Neural cell (in vitro differentiated cells): ENCODE data around the gene PNCK. TPM values are rescaled to one million over a fixed set of nuclear protein-coding genes. Genes with fewer than 3 reads are reported as not detected.

Experiments
- H2AFZ ChIP-seq: fragments of 200-600, 300-800 bp; sonication (generic), shearing (Covaris generic); 2 replicates; pipeline ENCODE4 v1.6.0; 2014; ENCODE audit warnings: low read depth, mild to moderate bottlenecking, antibody characterized with exemption, low read length, moderate library complexity
- H3F3A ChIP-seq: fragments of 200-600 bp; shearing (Covaris generic); 2 replicates; pipeline ENCODE4 v1.6.1; 2016; ENCODE audit warnings: mild to moderate bottlenecking, moderate library complexity, mixed read lengths, antibody characterized with exemption, low read length; ENCODE audit not compliant: insufficient read depth, poor library complexity, severe bottlenecking
- H3K27ac ChIP-seq: fragments of 200-600, 300-800 bp; sonication (generic), shearing (Covaris generic); 2 replicates; pipeline ENCODE4 v1.5.1; 2014; ENCODE audit warnings: mild to moderate bottlenecking, low read length, moderate library complexity
- H3K27me3 ChIP-seq: fragments of 300-800, 200-600 bp; sonication (generic), shearing (Covaris generic); 2 replicates; pipeline ENCODE4 v1.6.0; 2014; ENCODE audit warnings: mild to moderate bottlenecking, low read depth, low read length, moderate library complexity; ENCODE audit not compliant: insufficient read depth
- H3K36me3 ChIP-seq: fragments of 300-800, 200-600 bp; sonication (generic), shearing (Covaris generic); 2 replicates; pipeline ENCODE4 v1.5.1; 2014; ENCODE audit warnings: mild to moderate bottlenecking, antibody characterized with exemption, low read length, moderate library complexity; ENCODE audit not compliant: insufficient read depth
- H3K4me2 ChIP-seq: fragments of 300-800, 200-600 bp; sonication (generic), shearing (Covaris generic); 2 replicates; pipeline ENCODE4 v1.6.0; 2014; ENCODE audit warnings: mild to moderate bottlenecking, low read length
- H3K4me3 ChIP-seq: fragments of 300-800, 200-600 bp; sonication (generic), shearing (Covaris generic); 2 replicates; pipeline ENCODE4 v1.5.1; 2014; ENCODE audit warnings: mild to moderate bottlenecking, low read length, moderate library complexity
- H3K79me2 ChIP-seq: fragments of 200-600 bp; shearing (Covaris generic); replicated peaks from 2 replicates; pipeline ENCODE4 v1.6.0; 2014; ENCODE audit warnings: mild to moderate bottlenecking, low read length, moderate library complexity; ENCODE audit not compliant: insufficient read depth
- H3K9ac ChIP-seq: fragments of 300-800, 200-600 bp; sonication (generic), shearing (Covaris generic); 2 replicates; pipeline ENCODE4 v1.6.1; 2016; ENCODE audit warnings: mild to moderate bottlenecking, low read length, mixed read lengths
- H3K9me2 ChIP-seq: fragments of 200-600 bp; shearing (Covaris generic); 2 replicates; pipeline ENCODE4 v1.6.1; 2016; ENCODE audit warnings: mild to moderate bottlenecking, low read length, mixed read lengths; ENCODE audit not compliant: insufficient read depth
- H3K9me3 ChIP-seq: fragments of 200-600, 300-800 bp; sonication (generic), shearing (Covaris generic); 2 replicates; pipeline ENCODE4 v1.6.1; 2016; ENCODE audit warnings: mild to moderate bottlenecking, mixed run types, low read length, moderate library complexity, mixed read lengths
- H4K20me1 ChIP-seq: fragments of 200-600 bp; shearing (Covaris generic); 2 replicates; pipeline ENCODE4 v1.6.1; 2016; ENCODE audit warnings: mild to moderate bottlenecking, mixed run types; ENCODE audit not compliant: insufficient read depth
- EZH2 ChIP-seq: fragments of 200-600, 300-800 bp; shearing (Covaris generic), sonication (generic); IDR thresholded peaks from 2 replicates; pipeline ENCODE4 v1.6.1; 2014; ENCODE audit warnings: antibody characterized with exemption, low read length, borderline replicate concordance, mild to moderate bottlenecking; ENCODE audit not compliant: insufficient read depth, poor library complexity, severe bottlenecking
- MXI1 ChIP-seq: fragments of 450-650 bp; conservative IDR thresholded peaks from 2 replicates; pipeline ENCODE4 v1.6.1; 2014; ENCODE audit warnings: antibody characterized with exemption, mild to moderate bottlenecking; ENCODE audit not compliant: poor library complexity, severe bottlenecking
- POLR2AphosphoS5 ChIP-seq: IDR thresholded peaks from 2 replicates; pipeline ENCODE4 v1.6.1; 2012
- RAD21 ChIP-seq: fragments of 450-650 bp; conservative IDR thresholded peaks from 2 replicates; pipeline ENCODE4 v1.6.1; 2014; ENCODE audit warnings: antibody characterized with exemption, mild to moderate bottlenecking, moderate library complexity
- REST ChIP-seq: IDR thresholded peaks from 2 replicates; pipeline ENCODE4 v1.6.1; 2012; ENCODE audit warnings: borderline replicate concordance
- SMC3 ChIP-seq: fragments of 450-650 bp; conservative IDR thresholded peaks from 2 replicates; pipeline ENCODE4 v1.6.1; 2014; ENCODE audit warnings: antibody characterized with exemption, mild to moderate bottlenecking, moderate library complexity; ENCODE audit not compliant: poor library complexity
- TAF1 ChIP-seq: IDR thresholded peaks from 2 replicates; pipeline ENCODE4 v1.6.1; 2012; ENCODE audit warnings: low read depth
- polyA plus RNA-seq: library from polyadenylated mRNA; depleted of rRNA; stranded (reverse); fragments of >200 nt; gene quantifications from 2 replicates; pipeline ENCODE4 v1.2.3, GENCODE V29; 2014
- TF ChIP-seq, protein P1 (sequence below): fragments of 450-650 bp; IDR thresholded peaks from 2 replicates; pipeline ENCODE4 v1.5.1; 2014; ENCODE audit warnings: antibody characterized with exemption, mild to moderate bottlenecking, moderate library complexity; ENCODE audit not compliant: poor library complexity, severe bottlenecking

The PNCK gene
- polyA plus RNA-seq, 1 donor from 2014 or later = 9.5 TPM

DNA sequence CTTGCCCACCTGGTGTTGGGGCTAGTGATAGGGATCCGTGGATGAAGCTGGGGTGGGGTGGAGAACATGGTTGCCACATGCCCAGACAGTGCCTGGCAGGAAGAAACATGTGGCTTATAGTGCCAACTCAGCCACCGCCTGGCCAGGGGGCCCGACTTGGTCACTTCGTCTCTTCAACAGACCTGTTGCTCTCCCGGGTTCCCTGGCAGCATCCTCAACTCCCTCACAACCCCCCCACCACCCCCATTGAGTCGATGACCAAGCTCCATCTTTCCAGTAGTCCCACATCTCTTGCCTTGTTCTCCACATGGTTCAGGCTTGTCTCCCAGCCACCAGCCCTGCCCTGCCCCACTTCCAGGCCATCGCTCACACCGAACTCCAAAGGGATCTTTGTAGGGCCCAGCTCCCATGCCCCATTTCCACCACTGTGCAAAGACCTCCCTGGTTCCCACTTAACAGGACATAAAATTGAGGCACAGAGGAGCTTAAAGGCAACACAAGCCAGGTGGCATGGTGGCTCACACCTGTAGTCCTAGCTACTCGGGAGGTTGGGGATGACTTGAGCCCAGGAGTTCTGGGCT, 7.8 kb downstream of the PNCK start:
- Histone ChIP-seq H3K27me3 (peaks cover 13% of the 10 kb centered on the region), H3K27ac (no peak overlapping the region), H3K4me3 (no peak overlapping the region), H3F3A (no peaks in the 10 kb centered on the region), H3K9me3 (no peaks in the 10 kb centered on the region), H3K36me3 (no peaks in the 10 kb centered on the region), H3K79me2 (no peaks in the 10 kb centered on the region), H2AFZ (no peak overlapping the region), H4K20me1 (no peaks in the 10 kb centered on the region), H3K4me2 (no peak overlapping the region), H3K9me2 (no peaks in the 10 kb centered on the region), H3K9ac (no peak overlapping the region)
- no peak for TF ChIP-seq POLR2AphosphoS5

DNA sequence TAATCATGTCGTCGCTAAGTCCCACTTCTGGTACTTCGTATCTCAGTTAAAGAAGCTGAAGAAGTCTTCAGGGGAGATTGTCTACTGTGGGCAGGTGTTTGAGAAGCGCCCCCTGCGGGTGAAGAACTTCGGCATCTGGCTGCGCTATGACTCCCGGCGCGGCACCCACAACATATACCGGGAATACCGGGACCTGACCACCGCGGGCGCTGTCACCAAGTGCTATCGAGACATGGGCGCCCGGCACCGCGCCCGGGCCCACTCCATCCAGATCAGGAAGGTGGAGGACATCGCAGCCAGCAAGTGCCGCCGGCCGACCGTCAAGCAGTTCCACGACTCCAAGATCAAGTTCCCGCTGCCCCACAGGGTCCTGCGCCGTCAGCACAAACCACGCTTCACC, 11.3 kb downstream of the PNCK start:
- Histone ChIP-seq H3K79me2 (no peaks in the 10 kb centered on the region), H3K4me2 (no peak overlapping the region), H3K27ac (no peak overlapping the region), H3F3A (no peaks in the 10 kb centered on the region), H3K9ac (no peak overlapping the region), H3K27me3 (peaks cover 13% of the 10 kb centered on the region), H3K4me3 (no peak overlapping the region), H3K9me2 (no peaks in the 10 kb centered on the region), H4K20me1 (no peaks in the 10 kb centered on the region), H3K36me3 (no peaks in the 10 kb centered on the region), H2AFZ (no peak overlapping the region), H3K9me3 (no peaks in the 10 kb centered on the region)
- TF ChIP-seq SMC3 = no peak
- TF ChIP-seq MXI1 = no peak
- no peak for TF ChIP-seq EZH2
- no peak for TF ChIP-seq TAF1
- no peak for TF ChIP-seq RAD21
- TF ChIP-seq, protein P1, sequence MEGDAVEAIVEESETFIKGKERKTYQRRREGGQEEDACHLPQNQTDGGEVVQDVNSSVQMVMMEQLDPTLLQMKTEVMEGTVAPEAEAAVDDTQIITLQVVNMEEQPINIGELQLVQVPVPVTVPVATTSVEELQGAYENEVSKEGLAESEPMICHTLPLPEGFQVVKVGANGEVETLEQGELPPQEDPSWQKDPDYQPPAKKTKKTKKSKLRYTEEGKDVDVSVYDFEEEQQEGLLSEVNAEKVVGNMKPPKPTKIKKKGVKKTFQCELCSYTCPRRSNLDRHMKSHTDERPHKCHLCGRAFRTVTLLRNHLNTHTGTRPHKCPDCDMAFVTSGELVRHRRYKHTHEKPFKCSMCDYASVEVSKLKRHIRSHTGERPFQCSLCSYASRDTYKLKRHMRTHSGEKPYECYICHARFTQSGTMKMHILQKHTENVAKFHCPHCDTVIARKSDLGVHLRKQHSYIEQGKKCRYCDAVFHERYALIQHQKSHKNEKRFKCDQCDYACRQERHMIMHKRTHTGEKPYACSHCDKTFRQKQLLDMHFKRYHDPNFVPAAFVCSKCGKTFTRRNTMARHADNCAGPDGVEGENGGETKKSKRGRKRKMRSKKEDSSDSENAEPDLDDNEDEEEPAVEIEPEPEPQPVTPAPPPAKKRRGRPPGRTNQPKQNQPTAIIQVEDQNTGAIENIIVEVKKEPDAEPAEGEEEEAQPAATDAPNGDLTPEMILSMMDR = no peak
- TF ChIP-seq POLR2AphosphoS5 = no peak
- no peak for TF ChIP-seq REST

DNA sequence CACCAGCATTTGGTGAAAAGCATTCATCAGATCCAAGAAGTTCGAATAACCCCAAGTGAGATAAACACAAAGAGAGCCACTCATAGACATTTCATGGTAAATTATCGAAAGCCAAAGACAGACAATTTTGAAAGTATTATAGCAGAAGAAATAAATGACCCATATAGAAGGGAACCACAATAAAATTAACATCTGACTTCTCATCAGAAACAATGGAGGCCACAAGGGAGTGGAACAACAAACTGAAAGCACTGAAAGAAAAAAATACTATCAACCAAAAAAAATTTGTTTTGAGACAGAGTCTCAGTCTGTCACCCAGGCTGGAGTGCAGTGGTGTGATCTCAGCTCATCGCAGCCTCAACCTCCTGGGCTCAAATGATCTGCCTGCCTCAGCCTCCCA, 14.3 kb downstream of the PNCK start:
- H3K27me3 ChIP-seq = peaks cover 13% of the 10 kb centered on the region

More for the DNA sequence above, 14.3 kb downstream of the PNCK start:
- no peaks in the 10 kb centered on the region for H3K9me2 ChIP-seq
- TF ChIP-seq MXI1 (no peak), TAF1 (no peak), REST (no peak), EZH2 (no peak)
- H3F3A ChIP-seq = no peaks in the 10 kb centered on the region
- no peaks in the 10 kb centered on the region for H3K79me2 ChIP-seq
- no peaks in the 10 kb centered on the region for H3K9me3 ChIP-seq
- no peak overlapping the region for H3K4me2 ChIP-seq
- H3K36me3 ChIP-seq = no peaks in the 10 kb centered on the region
- H4K20me1 ChIP-seq = no peaks in the 10 kb centered on the region
- H3K9ac ChIP-seq = no peak overlapping the region
- H2AFZ ChIP-seq = no peak overlapping the region
- no peak overlapping the region for H3K27ac ChIP-seq
- H3K4me3 ChIP-seq = no peak overlapping the region
